Ectodermal cell (in vitro differentiated cells): ENCODE data around the gene LCN10.

Experiments
- H3K27ac ChIP-seq: 2 replicates; pipeline ENCODE4 v1.7.0; 2013; ENCODE audit warnings: mild to moderate bottlenecking, low read depth, low read length; ENCODE audit not compliant: insufficient read depth, poor library complexity, severe bottlenecking
- H3K27me3 ChIP-seq: 2 replicates; pipeline ENCODE4 v1.7.0; 2013; ENCODE audit warnings: mild to moderate bottlenecking, low read length; ENCODE audit not compliant: insufficient read depth, control insufficient read depth, poor library complexity, severe bottlenecking
- H3K36me3 ChIP-seq: one replicate; pipeline ENCODE4 v1.7.0; 2013; ENCODE audit warnings: low read length; ENCODE audit not compliant: control insufficient read depth, insufficient read depth
- H3K4me1 ChIP-seq: one replicate; pipeline ENCODE4 v1.7.0; 2013; ENCODE audit warnings: low read length; ENCODE audit not compliant: control insufficient read depth, insufficient read depth
- H3K4me3 ChIP-seq: 2 replicates; pipeline ENCODE4 v1.7.0; 2013; ENCODE audit warnings: low read depth, low read length, control low read depth; ENCODE audit not compliant: insufficient read depth
- H3K9me3 ChIP-seq: 2 replicates; pipeline ENCODE4 v1.7.0; 2013; ENCODE audit warnings: mild to moderate bottlenecking, low read length, moderate library complexity; ENCODE audit not compliant: control insufficient read depth
- WGBS, 2 experiments: methylation state at CpG; one replicate each; pipeline ENCODE4 v1.1.7; 2013; ENCODE audit warnings: missing lambda C conversion rate in 2 of 2; 5-methylcytosine and 5-hydroxymethylcytosine counted together

The LCN10 gene

DNA sequence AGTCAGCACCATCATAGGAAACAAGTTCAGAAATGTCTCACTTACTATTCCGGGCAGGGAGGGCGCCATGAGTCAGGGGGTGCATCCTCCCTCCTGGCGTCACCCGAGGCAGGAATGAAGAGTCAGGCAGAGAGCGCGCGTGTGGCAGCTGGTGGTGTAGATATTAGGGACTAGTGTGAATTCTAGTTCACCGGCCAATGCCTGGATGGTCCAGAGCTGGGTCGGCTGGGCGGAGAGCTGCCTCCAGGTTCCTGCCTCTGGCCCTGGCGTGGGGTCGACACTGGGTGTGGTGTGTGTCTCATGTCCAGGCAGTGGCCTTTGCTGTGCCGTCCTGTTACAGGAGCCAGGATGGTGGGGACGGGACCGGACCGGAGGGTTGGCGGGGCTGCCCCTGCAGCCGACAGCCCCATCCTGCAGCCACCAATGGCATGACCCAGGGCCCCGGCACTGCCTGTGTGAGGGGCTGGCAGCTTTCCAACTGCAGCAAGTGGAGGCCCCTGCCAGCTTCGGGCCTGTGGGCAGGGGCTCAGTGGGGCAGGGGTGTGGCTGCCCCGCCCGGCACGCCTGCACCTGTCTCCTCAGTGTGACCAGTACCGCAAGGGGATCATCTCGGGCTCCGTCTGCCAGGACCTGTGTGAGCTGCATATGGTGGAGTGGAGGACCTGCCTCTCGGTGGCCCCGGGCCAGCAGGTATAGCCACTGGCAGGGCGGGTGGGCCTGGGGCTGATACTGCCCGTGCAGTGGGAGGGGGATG is 21.2 kb downstream of the LCN10 start:
- Histone ChIP-seq H3K36me3 (peaks cover 30% of the 10 kb centered on the region), H3K4me1 (peaks cover 33% of the 10 kb centered on the region), H3K9me3 (no peaks in the 10 kb centered on the region), H3K4me3 (no peak overlapping the region), H3K27me3 (no peaks in the 10 kb centered on the region), H3K27ac (no peak overlapping the region)
- WGBS, 2 experiments: 93 to 94% methylated on average over 30 of the region's 30 CpGs

DNA sequence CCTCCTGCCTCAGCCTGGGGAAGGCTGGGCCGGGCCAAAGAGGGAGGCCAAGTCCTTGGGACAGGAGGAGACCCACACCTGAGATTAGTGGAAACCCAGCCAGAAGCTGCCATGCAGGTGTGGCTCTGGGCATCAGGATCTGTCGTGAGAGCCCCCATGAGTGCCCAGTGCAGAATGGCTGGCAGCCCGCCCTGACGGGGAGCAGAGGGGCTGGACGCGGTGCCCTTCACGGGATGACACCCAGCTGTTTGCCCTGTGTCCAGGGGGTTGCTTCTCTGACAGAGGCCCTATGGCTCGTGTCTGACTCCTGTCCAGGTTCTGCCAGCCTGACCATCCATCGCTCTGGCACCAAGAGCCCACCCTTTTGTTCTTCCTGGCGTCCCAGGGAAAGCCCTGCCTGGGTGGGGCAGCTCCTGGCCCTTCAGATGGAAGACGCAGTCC is 21.8 kb downstream of the LCN10 start:
- Histone ChIP-seq H3K27me3 (no peaks in the 10 kb centered on the region), H3K36me3 (peaks cover 26% of the 10 kb centered on the region), H3K4me1 (peaks cover 29% of the 10 kb centered on the region), H3K27ac (peak overlapping the region; percentile 81), H3K9me3 (no peaks in the 10 kb centered on the region), H3K4me3 (no peak overlapping the region)
- WGBS, 2 experiments: 85 to 86% methylated on average over 11 of the region's 11 CpGs

DNA sequence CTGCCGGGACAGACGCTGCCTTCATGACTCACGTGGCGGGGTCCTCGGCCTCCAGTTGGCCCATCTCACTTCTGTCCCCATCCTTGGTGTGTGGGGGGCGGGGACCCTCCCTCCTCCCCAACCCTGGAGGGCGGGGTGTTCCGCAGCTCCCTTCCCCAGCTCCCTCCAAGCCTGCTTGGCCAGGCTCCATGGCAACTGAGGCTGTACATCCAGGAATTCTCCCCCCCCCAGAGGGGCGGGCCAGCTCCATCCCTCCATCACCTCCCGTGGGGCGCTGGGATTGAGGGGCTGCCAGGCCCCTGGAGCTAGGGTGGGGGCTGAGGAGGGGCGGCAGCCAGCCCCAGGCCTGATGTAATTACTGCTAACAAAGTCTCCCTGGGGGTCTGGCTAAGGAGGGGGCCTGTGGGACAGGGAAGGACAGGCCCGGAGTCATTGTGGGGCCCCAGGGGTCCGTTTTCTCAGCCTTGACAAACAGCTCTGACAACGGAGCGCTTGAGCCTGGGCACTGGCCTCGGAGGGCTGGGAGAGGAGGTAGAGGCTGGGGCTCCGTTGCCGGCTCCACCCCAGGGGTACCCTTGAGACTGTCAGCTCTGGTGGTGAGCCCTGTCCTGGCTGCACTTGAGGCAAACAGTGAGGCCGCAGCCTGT is 22.4 kb downstream of the LCN10 start:
- H3K36me3 ChIP-seq: peaks cover 21% of the 10 kb centered on the region
- 15 to 20% methylated on average over 19 to 20 of the region's 20 CpGs for WGBS, 2 experiments
- H3K27me3 ChIP-seq: no peaks in the 10 kb centered on the region
- H3K9me3 ChIP-seq: no peaks in the 10 kb centered on the region
- no peak overlapping the region for H3K4me3 ChIP-seq
- H3K4me1 ChIP-seq: peaks cover 23% of the 10 kb centered on the region
- H3K27ac ChIP-seq: peak overlapping the region; percentile 81

DNA sequence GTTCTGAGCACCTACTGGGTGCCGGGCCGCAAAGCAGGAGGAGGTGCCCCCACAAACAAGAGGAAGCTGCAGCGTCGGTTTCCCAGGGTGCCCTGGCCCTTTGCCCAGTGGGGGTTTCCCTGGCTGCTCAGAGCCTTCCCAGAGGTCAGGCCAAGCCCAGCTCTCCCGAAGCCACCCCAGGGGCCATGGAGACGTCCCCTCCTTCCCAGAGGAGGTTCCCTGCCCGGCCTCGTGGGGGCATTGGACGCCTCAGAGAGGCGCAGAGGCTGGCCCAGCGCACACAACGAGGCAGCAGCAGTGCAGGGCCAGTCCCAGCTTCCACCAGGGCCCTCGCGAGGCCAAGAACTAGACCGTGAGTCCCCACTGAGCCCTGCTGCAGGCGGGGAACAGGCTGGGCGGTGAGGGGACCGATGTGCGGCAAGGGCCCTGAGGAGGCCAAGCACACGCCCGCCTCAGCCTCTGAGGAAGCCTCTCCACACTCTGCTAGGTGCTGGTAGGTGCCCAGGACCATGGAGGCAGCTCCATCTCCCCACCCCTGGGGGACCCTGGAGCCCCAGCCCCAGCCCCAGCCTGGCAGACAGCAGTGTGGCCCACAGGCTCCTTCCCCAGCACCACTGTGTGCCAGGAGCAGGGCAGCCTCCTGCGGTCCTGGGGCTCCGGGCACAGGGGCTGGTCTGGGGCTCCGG is 23.4 kb downstream of the LCN10 start:
- H3K27ac ChIP-seq: no peak overlapping the region
- peaks cover 15% of the 10 kb centered on the region for H3K36me3 ChIP-seq
- H3K4me3 ChIP-seq: no peak overlapping the region
- 87 to 89% methylated on average over 24 of the region's 24 CpGs for WGBS, 2 experiments
- no peaks in the 10 kb centered on the region for H3K9me3 ChIP-seq
- no peaks in the 10 kb centered on the region for H3K27me3 ChIP-seq
- H3K4me1 ChIP-seq: peaks cover 31% of the 10 kb centered on the region

DNA sequence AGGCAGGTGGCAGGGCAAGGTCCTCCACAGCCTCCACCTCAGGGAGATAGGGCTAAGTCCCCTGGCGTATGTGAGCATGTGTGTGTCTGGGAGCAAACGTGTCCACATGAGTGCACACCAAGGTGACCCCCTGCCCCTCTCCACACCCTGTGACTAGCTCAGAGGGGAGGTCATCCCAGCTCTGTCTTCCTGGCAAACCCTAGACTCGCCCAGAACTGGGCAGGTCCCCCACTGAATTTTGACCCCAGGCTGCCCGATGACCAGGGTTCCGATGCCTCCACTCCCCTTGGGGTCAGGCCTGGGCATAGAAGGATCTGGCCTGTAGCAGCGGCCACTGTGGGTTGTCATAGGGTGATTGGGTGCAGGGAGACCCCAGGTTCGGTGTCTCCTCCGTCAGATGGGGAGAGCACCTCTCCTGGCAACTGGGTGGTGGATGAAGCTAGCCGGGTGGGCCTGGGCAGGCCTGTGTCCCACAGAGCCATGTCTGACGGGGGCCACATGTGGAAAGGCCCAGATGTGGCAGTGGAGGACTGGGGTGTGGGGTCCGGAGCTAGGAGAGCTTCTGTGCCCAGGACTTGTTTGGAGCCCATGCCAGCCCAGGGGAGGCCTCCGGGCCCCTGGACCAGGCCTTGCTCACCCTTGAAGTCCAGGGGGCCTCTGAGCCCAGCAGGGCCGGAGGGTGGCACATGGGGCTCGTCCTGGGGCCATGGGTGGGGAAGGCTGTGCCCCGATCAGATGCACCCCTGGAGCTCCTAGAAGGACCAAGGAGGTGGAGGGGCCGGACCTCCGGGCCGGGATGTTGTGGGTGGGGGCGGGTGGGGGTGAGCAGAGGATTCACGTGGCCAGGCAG is 24.2 kb downstream of the LCN10 start:
- Histone ChIP-seq H3K4me3 (no peak overlapping the region), H3K27me3 (no peaks in the 10 kb centered on the region), H3K27ac (no peak overlapping the region), H3K36me3 (peaks cover 8% of the 10 kb centered on the region), H3K4me1 (peaks cover 39% of the 10 kb centered on the region), H3K9me3 (no peaks in the 10 kb centered on the region)
- WGBS, 2 experiments: 94 to 95% methylated on average over 20 of the region's 20 CpGs

DNA sequence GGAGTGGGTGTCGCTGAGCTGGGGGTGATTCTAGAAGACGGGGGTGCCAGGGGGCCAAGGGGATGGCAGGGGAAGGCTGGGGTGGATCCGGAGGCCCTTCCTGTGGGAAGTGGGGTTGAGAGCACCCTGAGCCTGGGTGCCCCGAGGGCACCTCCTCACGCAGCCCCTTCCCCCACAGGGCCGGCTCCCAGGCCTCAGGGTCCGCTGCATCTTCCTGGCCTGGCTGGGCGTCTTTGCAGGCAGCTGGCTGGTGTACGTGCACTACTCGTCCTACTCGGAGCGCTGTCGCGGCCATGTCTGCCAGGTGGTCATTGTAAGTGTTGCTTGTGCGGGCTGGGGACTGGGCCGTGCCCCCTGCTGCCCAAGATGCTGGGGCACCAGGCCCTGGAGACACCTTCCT is 25.3 kb downstream of the LCN10 start:
- Histone ChIP-seq H3K36me3 (no peaks in the 10 kb centered on the region), H3K9me3 (no peaks in the 10 kb centered on the region), H3K27ac (no peak overlapping the region), H3K4me1 (peaks cover 41% of the 10 kb centered on the region), H3K27me3 (no peaks in the 10 kb centered on the region), H3K4me3 (no peak overlapping the region)
- WGBS, 2 experiments: 90 to 92% methylated on average over 16 of the region's 16 CpGs

DNA sequence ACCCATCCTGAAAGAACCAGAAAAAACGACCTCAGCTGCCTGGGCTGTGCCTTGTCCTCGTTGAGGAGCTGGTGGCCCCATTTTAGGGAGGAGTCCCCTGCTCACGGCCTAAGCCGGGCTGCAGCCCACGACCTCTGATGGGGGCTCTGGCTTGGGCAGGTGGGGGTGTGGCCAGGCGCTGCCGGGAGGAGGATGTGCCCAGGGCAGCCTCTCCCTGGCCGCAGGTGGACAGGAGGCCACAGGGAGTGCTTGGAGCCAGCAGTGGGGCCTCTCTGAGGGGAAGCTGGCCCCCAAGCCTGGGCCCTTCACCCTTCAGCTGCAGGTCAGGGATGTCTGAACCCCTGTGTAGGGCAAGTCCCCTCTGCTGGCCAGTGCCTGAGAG is 27.9 kb downstream of the LCN10 start:
- Histone ChIP-seq H3K4me1 (peaks cover 26% of the 10 kb centered on the region), H3K9me3 (no peaks in the 10 kb centered on the region), H3K36me3 (no peaks in the 10 kb centered on the region), H3K27ac (no peak overlapping the region), H3K4me3 (no peak overlapping the region), H3K27me3 (peaks cover 19% of the 10 kb centered on the region)
- WGBS, 2 experiments: 86 to 92% methylated on average over 8 of the region's 8 CpGs

DNA sequence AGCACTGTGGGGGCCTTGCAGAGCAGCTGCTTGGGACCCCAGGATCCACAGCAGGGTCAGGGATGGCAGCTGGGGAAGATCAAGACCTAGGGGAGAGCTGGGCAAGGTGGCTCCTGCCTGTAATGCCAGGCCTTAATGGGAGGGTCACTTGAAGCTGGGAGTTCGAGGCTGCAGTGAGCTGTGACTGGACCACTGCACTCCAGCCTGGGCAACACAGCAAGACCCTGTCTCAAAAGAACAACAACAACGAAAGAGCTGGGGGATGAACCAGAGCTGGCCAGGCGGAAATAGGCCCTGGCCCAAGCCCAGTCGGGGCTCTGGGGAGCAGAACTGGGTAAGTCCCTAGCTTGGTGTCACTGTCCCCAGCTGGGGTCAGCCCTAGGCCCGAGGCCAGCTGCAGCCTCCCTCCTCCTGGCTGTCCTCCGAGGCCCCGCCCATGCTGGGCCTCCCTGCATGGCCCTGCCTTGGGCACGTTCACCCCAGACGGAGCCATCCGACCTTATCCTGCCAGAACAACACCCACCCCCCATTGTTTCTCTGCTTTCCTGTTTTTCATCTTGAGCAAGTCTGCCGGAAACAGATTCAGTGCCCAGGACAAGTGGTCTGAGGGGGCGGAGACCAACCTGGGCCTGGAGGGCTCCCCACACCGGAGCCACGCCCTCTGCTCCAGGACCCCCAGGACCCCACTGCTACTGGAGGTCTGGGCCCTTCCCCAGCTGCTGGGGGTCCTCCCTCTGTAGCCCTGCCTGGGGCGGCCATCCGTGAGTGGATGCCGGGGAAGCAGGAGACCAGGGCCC is 28.4 kb downstream of the LCN10 start:
- no peak overlapping the region for H3K4me3 ChIP-seq
- H3K27me3 ChIP-seq: peaks cover 19% of the 10 kb centered on the region
- 89 to 90% methylated on average over 17 of the region's 17 CpGs for WGBS, 2 experiments
- no peaks in the 10 kb centered on the region for H3K9me3 ChIP-seq
- H3K36me3 ChIP-seq: no peaks in the 10 kb centered on the region
- no peak overlapping the region for H3K27ac ChIP-seq
- H3K4me1 ChIP-seq: peaks cover 20% of the 10 kb centered on the region

DNA sequence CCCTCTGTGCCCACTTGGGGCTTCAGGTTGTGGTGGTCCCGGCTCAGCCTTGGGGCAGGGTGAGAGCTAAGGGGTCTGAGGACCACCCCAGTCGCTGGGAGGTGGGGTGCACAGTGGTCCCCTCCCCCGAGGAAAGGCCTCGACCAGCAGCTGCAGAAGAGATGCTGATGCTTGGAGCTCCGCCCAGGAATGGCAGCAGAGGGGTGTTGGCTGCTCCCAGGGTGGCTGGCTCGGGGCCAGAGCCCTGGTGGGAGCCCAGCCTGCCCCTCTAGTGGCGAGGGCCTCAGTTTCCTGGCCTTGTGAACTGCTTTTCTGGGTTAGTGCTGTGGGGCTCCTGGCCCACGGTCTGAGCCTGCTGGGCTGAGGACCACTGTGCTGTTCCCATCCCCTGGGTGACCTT is 29.2 kb downstream of the LCN10 start:
- Histone ChIP-seq H3K27me3 (peaks cover 19% of the 10 kb centered on the region), H3K27ac (no peak overlapping the region), H3K9me3 (no peaks in the 10 kb centered on the region), H3K4me3 (peak overlapping the region; percentile 74), H3K4me1 (peaks cover 19% of the 10 kb centered on the region), H3K36me3 (no peaks in the 10 kb centered on the region)
- 65 to 74% methylated on average over 8 of the region's 8 CpGs for WGBS, 2 experiments
